ENCODE results near the gene TFCP2L1.
"Not testable (repeated sequence)": the region's sequence is repeated elsewhere in the genome, so short reads cannot be mapped to it uniquely, and the experiment has no call there.

The TFCP2L1 gene

DNA sequence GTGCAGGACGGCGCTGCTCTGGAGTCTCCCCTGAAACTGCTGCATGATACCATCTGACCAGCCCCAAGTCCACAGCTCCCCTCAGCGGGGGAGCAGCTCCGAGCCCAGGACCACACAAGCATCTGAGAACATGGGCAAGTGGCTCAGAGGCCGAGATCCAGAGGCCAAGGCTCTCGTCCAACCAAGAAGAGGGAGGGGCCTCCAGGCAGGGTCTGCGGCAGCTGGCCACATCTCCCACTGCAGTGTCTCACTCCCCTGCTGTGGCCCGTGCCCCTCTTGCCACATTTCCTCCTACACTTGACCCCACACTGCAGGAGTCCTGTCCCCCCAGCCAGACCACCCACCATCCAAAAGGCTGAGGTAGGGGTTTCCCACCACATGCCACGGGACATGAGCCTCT lies 50.2 kb downstream of the TFCP2L1 start:
- no peak overlapping the region for H3K4me3 ChIP-seq (ENCODE audit: low read depth, low read length)
- TF ChIP-seq CTCF (conservative IDR thresholded peaks at IDR 0.05; ENCODE audit: low read depth, low read length): no peak
- no peak for DNase-seq (ENCODE audit: low read depth)

- no peak overlapping the region for H3K4me3 ChIP-seq (ENCODE audit: low read depth, low read length)
- TF ChIP-seq CTCF (conservative IDR thresholded peaks at IDR 0.05; ENCODE audit: low read depth, low read length): no peak
- no peak for DNase-seq (ENCODE audit: low read depth)
Measured at GRCh38 chr2:121234144-121234543, 50.9 kb downstream of the TFCP2L1 start.

DNA sequence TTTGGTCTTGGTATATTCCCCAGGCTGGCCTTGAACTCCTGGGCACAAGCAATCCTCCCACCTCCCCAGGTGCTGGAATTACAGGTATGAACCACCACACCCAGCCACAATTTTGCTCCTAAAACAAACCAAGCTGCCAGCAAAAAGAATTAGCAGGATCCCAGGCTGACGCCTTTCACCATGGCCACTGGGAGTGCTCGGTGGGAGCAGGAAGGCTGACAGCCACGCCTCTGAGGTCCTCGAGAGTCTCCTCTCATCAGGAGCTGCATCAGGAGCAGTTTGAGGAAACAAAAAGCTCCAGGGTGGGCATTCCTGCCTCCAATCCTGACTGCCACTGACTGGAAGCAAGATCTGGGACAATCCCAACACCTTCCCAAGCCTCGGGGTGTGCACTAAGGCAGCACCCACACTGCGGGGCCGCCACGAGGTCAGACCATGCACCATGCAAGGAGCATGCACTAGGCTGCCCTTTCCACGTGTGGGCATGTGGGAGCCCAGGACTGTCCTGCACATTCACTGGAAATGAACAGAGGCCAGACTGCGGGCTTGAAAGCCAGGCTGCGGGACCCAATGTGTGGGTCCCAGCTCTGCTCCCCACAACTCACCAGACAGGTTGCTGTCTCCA lies 51.4 kb downstream of the TFCP2L1 start:
- no peak for TF ChIP-seq CTCF (conservative IDR thresholded peaks at IDR 0.05; ENCODE audit: low read depth, low read length)
- H3K4me3 ChIP-seq (ENCODE audit: low read depth, low read length): no peak overlapping the region
- DNase-seq (ENCODE audit: low read depth): no peak

DNA sequence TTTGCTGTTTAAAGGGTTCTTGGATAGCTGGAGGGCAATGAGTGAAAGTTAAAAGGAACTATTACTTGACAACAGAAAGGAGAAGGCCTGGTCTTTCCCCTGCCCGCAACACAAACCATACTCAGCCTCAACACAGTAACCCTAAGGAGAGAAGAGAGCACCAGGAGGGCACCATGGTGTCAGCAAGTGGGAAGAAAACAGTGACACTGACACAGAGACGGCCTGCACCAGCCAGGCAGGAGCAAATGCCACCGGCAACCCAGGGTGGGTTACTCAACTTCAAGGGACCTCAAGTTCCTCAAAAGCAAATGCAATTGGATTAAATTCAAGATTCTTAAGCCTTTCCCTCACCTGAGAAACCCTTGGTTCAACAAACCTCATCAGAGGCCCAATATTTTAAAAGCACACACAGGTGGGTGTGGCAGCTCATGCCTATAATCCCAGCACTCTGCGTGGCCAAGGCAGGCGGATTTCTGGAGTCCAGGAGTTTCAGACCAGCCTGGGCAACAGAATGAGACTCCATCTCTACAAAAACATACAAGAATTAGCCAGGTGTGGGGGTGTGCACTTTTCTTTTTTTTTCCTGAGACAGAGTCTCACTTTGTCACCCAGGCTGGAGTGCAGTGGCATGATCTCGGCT lies 52.3 kb downstream of the TFCP2L1 start:
- DNase-seq (ENCODE audit: low read depth): no peak
- TF ChIP-seq CTCF (conservative IDR thresholded peaks at IDR 0.05; ENCODE audit: low read depth, low read length): no peak
- no peak overlapping the region for H3K4me3 ChIP-seq (ENCODE audit: low read depth, low read length)

DNA sequence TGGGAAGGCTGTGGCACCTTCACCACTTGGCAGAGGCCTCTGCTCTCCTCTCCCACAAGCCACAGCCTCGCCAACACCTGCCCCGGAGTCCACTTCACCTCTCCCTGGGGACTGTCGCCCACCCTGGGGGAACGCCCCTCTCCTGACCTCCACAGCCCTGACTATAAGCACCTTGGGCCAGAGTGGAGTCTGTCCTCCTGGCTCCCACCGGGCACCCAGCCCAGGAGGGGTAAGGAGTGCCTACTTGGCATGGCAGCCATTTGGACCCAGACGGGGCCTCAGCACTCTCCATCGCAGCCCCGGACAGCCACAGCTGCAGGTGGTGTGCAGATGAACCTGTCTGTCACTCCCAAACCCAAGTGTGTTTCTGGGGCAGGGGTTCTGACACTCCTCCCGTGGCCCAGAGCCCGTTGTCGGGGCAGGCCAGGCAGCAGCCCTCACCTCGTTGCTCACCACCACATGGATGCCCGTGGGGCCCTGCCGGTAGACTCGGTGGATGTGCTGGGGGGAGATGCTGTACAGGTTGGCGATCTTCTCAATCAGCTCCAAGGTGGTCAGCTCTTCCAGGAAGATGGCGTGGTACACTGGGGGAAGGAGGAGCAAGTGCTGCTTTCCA lies 53.5 kb downstream of the TFCP2L1 start:
- DNase-seq (ENCODE audit: low read depth): no peak
- H3K4me3 ChIP-seq (ENCODE audit: low read depth, low read length): no peak overlapping the region
- TF ChIP-seq CTCF (conservative IDR thresholded peaks at IDR 0.05; ENCODE audit: low read depth, low read length): no peak

DNA sequence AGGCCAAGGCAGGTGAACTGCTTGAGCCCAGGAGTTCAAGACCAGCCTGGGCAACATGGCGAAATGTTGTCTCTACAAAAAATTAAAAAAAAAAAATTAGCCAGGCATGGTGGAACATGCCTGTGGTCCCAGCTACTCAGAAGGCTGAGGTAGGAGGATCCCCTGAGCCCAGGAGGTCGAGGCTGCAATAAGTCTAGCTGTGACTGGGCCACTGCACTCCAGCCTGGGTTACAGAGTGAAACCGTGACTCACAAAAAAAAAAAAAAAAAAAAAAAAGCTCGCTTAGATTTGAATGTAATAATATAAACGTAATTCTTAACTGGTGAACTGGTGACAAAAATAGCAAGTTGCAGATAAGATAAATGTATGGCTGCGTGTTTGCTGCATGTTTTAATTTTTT lies 56.5 kb downstream of the TFCP2L1 start:
- no peak overlapping the region for H3K4me3 ChIP-seq (ENCODE audit: low read depth, low read length)
- no peak for TF ChIP-seq CTCF (conservative IDR thresholded peaks at IDR 0.05; ENCODE audit: low read depth, low read length)
- no peak for DNase-seq (ENCODE audit: low read depth)

DNA sequence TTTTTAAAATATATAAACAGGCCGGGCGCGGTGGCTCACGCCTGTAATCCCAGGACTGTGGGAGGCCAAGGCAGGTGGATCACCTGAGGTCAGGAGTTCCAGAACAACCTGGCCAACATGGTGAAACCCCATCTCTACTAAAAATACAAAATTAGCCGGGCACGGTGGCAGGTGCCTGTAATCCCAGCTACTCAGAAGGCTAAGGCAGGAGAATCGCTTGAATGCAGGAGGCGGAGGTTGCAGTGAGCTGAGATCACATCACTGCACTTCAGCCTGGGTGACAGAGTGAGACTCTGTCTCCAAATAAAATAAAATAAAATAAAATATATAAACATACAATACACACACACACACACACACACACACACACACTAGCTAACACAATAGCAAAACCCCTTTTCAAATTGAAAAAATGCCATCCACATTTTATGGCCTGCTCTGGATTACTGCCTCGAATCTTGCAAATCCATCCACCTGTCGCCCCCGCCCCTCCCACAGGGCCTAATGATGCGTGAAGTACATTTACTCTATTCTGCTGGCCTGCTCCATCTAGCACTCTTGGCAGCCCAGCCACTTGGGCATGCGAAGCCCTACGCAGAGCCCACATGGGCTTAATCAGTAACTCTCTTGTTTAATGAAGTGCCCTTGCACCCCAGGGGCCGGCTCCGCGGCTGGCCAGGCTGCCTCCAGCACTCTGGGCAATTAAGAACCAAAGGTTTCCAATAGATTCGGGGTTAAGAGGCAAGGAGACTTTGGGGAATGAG lies 57.4 kb downstream of the TFCP2L1 start:
- DNase-seq (ENCODE audit: low read depth): not testable (repeated sequence)

DNA sequence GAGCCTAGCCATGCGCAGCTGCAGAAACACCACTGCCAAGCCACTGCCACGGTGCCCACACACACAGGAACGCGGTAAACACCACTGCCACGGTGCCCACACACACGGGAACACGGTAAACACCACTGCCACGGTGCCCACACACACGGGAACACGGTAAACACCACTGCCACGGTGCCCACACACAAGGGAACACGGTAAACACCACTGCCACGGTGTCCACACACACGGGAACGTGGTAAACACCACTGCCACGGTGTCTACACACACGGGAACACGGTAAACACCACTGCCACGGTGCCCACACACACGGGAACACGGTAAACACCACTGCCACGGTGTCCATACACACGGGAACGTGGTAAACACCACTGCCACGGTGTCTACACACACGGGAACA lies 59.3 kb downstream of the TFCP2L1 start:
- DNase-seq (ENCODE audit: low read depth); H3K4me3 ChIP-seq (ENCODE audit: low read depth, low read length): not testable (repeated sequence)

More for the DNA sequence above, 57.4 kb downstream of the TFCP2L1 start:
- H3K4me3 ChIP-seq (ENCODE audit: low read depth, low read length): not testable (repeated sequence)
